A549 (cell line): ENCODE measurements around the gene YBX1.

Source experiments
- EHF ChIP-seq: fragments of 250-450 bp; sonication (Bioruptor Pico); IDR thresholded peaks from 2 replicates; pipeline ENCODE4 v1.5.0; 2020; ENCODE audit warnings: mild to moderate bottlenecking
- ESRRA ChIP-seq: fragments of 150-350 bp; IDR thresholded peaks from 2 replicates; pipeline ENCODE4 v1.6.1; 2014; ENCODE audit warnings: mild to moderate bottlenecking, low read length, borderline replicate concordance
- NPAS2 ChIP-seq: fragments of 250-450 bp; sonication (Bioruptor Pico); IDR thresholded peaks from 2 replicates; pipeline ENCODE4 v1.8.0; 2022; ENCODE audit warnings: mild to moderate bottlenecking, moderate library complexity, borderline replicate concordance
- NR3C1 ChIP-seq: fragments of >200 bp; sonication (Bioruptor Twin); formaldehyde crosslinking; IDR thresholded peaks from 3 replicates; pipeline ENCODE4 v1.6.1; 2017
- RARB ChIP-seq: fragments of 250-450 bp; sonication (Bioruptor Pico); IDR thresholded peaks from 2 replicates; pipeline ENCODE4 v1.8.0; 2021; ENCODE audit warnings: mild to moderate bottlenecking, moderate library complexity
- TF ChIP-seq, protein P1 (sequence below): fragments of 200-600 bp; sonication (generic); IDR thresholded peaks from 2 replicates; pipeline ENCODE4 v1.6.1; 2016; ENCODE audit warnings: antibody characterized with exemption, mild to moderate bottlenecking, moderate library complexity
- TF ChIP-seq, protein P2 (sequence below): IDR thresholded peaks from 2 replicates; pipeline ENCODE4 v1.6.1; 2012
- TF ChIP-seq, protein P3 (sequence below): fragments of 250-450 bp; sonication (Bioruptor Pico); IDR thresholded peaks from 2 replicates; pipeline ENCODE4 v1.5.0; 2021; ENCODE audit warnings: mild to moderate bottlenecking, moderate library complexity, borderline replicate concordance
- TF ChIP-seq, protein P4 (sequence below): fragments of >200 bp; sonication (Bioruptor Twin); formaldehyde crosslinking; IDR thresholded peaks from 3 replicates; pipeline ENCODE4 v1.5.1; 2016

DNA sequence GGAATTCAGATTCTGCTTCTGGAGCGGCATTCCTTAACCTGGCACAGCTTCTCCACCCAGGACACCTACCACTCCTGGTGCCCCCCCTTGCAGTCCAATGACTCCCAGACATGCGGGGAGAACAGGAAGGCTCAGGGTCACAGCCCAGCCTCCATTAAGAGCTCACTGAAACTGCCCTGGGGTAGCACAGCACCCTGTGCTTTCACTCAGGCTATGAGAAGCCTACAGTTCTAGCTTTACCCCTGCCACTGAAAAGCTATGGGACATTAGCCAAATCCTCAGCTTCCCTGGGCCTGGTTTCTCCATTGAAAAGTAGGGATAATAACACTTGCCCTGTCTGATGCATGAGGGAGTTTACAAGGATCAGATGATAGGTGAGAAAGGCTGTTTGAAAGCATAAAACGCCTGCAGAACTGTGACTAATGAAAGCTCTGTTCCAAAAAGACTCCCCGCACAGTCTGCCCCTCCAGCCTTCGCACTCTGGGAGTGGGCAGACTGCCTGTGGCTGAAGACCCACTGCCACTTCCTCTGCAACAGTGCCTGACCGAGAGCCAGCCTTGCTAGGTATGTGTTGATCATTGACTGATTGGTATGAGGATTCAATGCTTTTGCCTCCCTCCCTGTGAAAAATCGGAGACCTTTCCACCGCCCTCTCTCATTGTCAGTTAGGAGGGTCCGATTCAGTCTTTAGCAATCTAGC, 60.5 kb downstream of the YBX1 start:
- TF ChIP-seq NR3C1 (no peak), EHF (no peak), RARB (no peak), ESRRA (no peak), NPAS2 (CRISPR knock-in tag) (no peak)
- TF ChIP-seq, protein P1, sequence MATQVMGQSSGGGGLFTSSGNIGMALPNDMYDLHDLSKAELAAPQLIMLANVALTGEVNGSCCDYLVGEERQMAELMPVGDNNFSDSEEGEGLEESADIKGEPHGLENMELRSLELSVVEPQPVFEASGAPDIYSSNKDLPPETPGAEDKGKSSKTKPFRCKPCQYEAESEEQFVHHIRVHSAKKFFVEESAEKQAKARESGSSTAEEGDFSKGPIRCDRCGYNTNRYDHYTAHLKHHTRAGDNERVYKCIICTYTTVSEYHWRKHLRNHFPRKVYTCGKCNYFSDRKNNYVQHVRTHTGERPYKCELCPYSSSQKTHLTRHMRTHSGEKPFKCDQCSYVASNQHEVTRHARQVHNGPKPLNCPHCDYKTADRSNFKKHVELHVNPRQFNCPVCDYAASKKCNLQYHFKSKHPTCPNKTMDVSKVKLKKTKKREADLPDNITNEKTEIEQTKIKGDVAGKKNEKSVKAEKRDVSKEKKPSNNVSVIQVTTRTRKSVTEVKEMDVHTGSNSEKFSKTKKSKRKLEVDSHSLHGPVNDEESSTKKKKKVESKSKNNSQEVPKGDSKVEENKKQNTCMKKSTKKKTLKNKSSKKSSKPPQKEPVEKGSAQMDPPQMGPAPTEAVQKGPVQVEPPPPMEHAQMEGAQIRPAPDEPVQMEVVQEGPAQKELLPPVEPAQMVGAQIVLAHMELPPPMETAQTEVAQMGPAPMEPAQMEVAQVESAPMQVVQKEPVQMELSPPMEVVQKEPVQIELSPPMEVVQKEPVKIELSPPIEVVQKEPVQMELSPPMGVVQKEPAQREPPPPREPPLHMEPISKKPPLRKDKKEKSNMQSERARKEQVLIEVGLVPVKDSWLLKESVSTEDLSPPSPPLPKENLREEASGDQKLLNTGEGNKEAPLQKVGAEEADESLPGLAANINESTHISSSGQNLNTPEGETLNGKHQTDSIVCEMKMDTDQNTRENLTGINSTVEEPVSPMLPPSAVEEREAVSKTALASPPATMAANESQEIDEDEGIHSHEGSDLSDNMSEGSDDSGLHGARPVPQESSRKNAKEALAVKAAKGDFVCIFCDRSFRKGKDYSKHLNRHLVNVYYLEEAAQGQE, result no peak
- TF ChIP-seq, protein P2, sequence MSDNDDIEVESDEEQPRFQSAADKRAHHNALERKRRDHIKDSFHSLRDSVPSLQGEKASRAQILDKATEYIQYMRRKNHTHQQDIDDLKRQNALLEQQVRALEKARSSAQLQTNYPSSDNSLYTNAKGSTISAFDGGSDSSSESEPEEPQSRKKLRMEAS, result no peak
- TF ChIP-seq, protein P3, sequence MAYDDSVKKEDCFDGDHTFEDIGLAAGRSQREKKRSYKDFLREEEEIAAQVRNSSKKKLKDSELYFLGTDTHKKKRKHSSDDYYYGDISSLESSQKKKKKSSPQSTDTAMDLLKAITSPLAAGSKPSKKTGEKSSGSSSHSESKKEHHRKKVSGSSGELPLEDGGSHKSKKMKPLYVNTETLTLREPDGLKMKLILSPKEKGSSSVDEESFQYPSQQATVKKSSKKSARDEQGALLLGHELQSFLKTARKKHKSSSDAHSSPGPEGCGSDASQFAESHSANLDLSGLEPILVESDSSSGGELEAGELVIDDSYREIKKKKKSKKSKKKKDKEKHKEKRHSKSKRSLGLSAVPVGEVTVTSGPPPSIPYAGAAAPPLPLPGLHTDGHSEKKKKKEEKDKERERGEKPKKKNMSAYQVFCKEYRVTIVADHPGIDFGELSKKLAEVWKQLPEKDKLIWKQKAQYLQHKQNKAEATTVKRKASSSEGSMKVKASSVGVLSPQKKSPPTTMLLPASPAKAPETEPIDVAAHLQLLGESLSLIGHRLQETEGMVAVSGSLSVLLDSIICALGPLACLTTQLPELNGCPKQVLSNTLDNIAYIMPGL (CRISPR knock-in tag), result no peak
- TF ChIP-seq, protein P4, sequence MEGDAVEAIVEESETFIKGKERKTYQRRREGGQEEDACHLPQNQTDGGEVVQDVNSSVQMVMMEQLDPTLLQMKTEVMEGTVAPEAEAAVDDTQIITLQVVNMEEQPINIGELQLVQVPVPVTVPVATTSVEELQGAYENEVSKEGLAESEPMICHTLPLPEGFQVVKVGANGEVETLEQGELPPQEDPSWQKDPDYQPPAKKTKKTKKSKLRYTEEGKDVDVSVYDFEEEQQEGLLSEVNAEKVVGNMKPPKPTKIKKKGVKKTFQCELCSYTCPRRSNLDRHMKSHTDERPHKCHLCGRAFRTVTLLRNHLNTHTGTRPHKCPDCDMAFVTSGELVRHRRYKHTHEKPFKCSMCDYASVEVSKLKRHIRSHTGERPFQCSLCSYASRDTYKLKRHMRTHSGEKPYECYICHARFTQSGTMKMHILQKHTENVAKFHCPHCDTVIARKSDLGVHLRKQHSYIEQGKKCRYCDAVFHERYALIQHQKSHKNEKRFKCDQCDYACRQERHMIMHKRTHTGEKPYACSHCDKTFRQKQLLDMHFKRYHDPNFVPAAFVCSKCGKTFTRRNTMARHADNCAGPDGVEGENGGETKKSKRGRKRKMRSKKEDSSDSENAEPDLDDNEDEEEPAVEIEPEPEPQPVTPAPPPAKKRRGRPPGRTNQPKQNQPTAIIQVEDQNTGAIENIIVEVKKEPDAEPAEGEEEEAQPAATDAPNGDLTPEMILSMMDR, result no peak
